ENCODE data around the gene FGF14. TPM values are rescaled to one million over a fixed set of nuclear protein-coding genes. Genes with fewer than 3 reads are reported as not detected.

The FGF14 gene
- polyA plus RNA-seq, 2 donors: 0.04 to 0.29 TPM

- no peaks in the 10 kb centered on the region for H3K27me3 ChIP-seq (ENCODE audit: control insufficient read depth in 1 of 2, insufficient read depth in 2 of 2, low read length in 2 of 2)
- whole genome bisulfite sequencing, 2 donors: 61 to 64% methylated on average over 2 of the region's 2 CpGs
- H3K9me3 ChIP-seq (ENCODE audit: control insufficient read depth in 2 of 2, insufficient read depth in 1 of 2, low read depth in 1 of 2, low read length in 1 of 2): no peaks in the 10 kb centered on the region
- H3K36me3 ChIP-seq (ENCODE audit: control insufficient read depth in 2 of 2, insufficient read depth in 2 of 2, low read length in 1 of 2): no peaks in the 10 kb centered on the region
- H3K4me3 ChIP-seq (ENCODE audit: low read depth in 1 of 2, low read length in 2 of 2): no peak overlapping the region
- H3K27ac ChIP-seq (ENCODE audit: low read depth in 2 of 2, low read length in 1 of 2): no peak overlapping the region
- H3K4me1 ChIP-seq (ENCODE audit: control insufficient read depth in 2 of 2, insufficient read depth in 2 of 2, low read length in 1 of 2): no peaks in the 10 kb centered on the region
Observed at GRCh38 chr13:101829484-101829883, 572.4 kb downstream of the FGF14 start.

DNA sequence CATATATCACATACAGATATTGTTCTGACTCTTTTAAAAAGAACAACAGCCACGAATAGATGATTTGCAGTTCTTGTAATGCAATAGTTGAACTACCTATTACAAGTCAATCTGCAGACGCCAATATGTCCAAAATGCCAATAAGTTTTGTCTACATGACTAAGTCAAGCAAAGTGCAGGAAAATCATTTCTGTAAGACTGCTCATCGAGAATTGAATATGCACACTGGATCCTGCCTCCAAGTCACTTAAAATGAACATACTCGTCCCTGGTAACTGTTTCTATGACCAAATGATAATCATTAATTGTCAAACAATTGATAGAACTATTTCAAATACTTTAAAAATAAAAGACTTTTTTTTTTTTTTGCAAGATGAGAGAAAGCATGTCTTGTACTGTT lies 573.7 kb downstream of the FGF14 start:
- Histone ChIP-seq H3K4me1 (ENCODE audit: control insufficient read depth in 2 of 2, insufficient read depth in 2 of 2, low read length in 1 of 2) (no peaks in the 10 kb centered on the region), H3K36me3 (ENCODE audit: control insufficient read depth in 2 of 2, insufficient read depth in 2 of 2, low read length in 1 of 2) (no peaks in the 10 kb centered on the region), H3K4me3 (ENCODE audit: low read depth in 1 of 2, low read length in 2 of 2) (no peak overlapping the region), H3K27me3 (ENCODE audit: control insufficient read depth in 1 of 2, insufficient read depth in 2 of 2, low read length in 2 of 2) (no peaks in the 10 kb centered on the region), H3K9me3 (ENCODE audit: control insufficient read depth in 2 of 2, insufficient read depth in 1 of 2, low read depth in 1 of 2, low read length in 1 of 2) (no peaks in the 10 kb centered on the region), H3K27ac (ENCODE audit: low read depth in 2 of 2, low read length in 1 of 2) (no peak overlapping the region)
- WGBS, 2 donors: 70 to 78% methylated on average over 4 of the region's 4 CpGs

- Histone ChIP-seq H3K4me1 (ENCODE audit: control insufficient read depth in 2 of 2, insufficient read depth in 2 of 2, low read length in 1 of 2) (no peaks in the 10 kb centered on the region), H3K27me3 (ENCODE audit: control insufficient read depth in 1 of 2, insufficient read depth in 2 of 2, low read length in 2 of 2) (no peaks in the 10 kb centered on the region), H3K36me3 (ENCODE audit: control insufficient read depth in 2 of 2, insufficient read depth in 2 of 2, low read length in 1 of 2) (no peaks in the 10 kb centered on the region), H3K4me3 (ENCODE audit: low read depth in 1 of 2, low read length in 2 of 2) (no peak overlapping the region), H3K27ac (ENCODE audit: low read depth in 2 of 2, low read length in 1 of 2) (no peak overlapping the region), H3K9me3 (ENCODE audit: control insufficient read depth in 2 of 2, insufficient read depth in 1 of 2, low read depth in 1 of 2, low read length in 1 of 2) (no peaks in the 10 kb centered on the region)
- WGBS, 2 donors: 81 to 85% methylated on average over 3 of the region's 3 CpGs
Observed at GRCh38 chr13:101817898-101818297, 584.0 kb downstream of the FGF14 start.

- no peaks in the 10 kb centered on the region for H3K36me3 ChIP-seq (ENCODE audit: control insufficient read depth in 2 of 2, insufficient read depth in 2 of 2, low read length in 1 of 2)
- no peak overlapping the region for H3K4me3 ChIP-seq (ENCODE audit: low read depth in 1 of 2, low read length in 2 of 2)
- WGBS, 2 donors: 59 to 75% methylated on average over 1 of the region's 1 CpG
- H3K9me3 ChIP-seq (ENCODE audit: control insufficient read depth in 2 of 2, insufficient read depth in 1 of 2, low read depth in 1 of 2, low read length in 1 of 2): no peaks in the 10 kb centered on the region
- H3K27me3 ChIP-seq (ENCODE audit: control insufficient read depth in 1 of 2, insufficient read depth in 2 of 2, low read length in 2 of 2): no peaks in the 10 kb centered on the region
- no peaks in the 10 kb centered on the region for H3K4me1 ChIP-seq (ENCODE audit: control insufficient read depth in 2 of 2, insufficient read depth in 2 of 2, low read length in 1 of 2)
- no peak overlapping the region for H3K27ac ChIP-seq (ENCODE audit: low read depth in 2 of 2, low read length in 1 of 2)
Observed at GRCh38 chr13:101811881-101812280, 590.0 kb downstream of the FGF14 start.

GRCh38 chr13:101811284-101811839 lies 590.5 kb downstream of the FGF14 start:
- Histone ChIP-seq H3K27ac (ENCODE audit: low read depth in 2 of 2, low read length in 1 of 2) (no peak overlapping the region), H3K4me1 (ENCODE audit: control insufficient read depth in 2 of 2, insufficient read depth in 2 of 2, low read length in 1 of 2) (no peaks in the 10 kb centered on the region), H3K4me3 (ENCODE audit: low read depth in 1 of 2, low read length in 2 of 2) (no peak overlapping the region), H3K9me3 (ENCODE audit: control insufficient read depth in 2 of 2, insufficient read depth in 1 of 2, low read depth in 1 of 2, low read length in 1 of 2) (no peaks in the 10 kb centered on the region), H3K36me3 (ENCODE audit: control insufficient read depth in 2 of 2, insufficient read depth in 2 of 2, low read length in 1 of 2) (no peaks in the 10 kb centered on the region), H3K27me3 (ENCODE audit: control insufficient read depth in 1 of 2, insufficient read depth in 2 of 2, low read length in 2 of 2) (no peaks in the 10 kb centered on the region)
- 60 to 68% methylated on average over 1 of the region's 1 CpG for WGBS, 2 donors

- Histone ChIP-seq H3K4me3 (ENCODE audit: low read depth in 1 of 2, low read length in 2 of 2) (no peak overlapping the region), H3K27me3 (ENCODE audit: control insufficient read depth in 1 of 2, insufficient read depth in 2 of 2, low read length in 2 of 2) (no peaks in the 10 kb centered on the region), H3K9me3 (ENCODE audit: control insufficient read depth in 2 of 2, insufficient read depth in 1 of 2, low read depth in 1 of 2, low read length in 1 of 2) (no peaks in the 10 kb centered on the region), H3K4me1 (ENCODE audit: control insufficient read depth in 2 of 2, insufficient read depth in 2 of 2, low read length in 1 of 2) (no peaks in the 10 kb centered on the region), H3K27ac (ENCODE audit: low read depth in 2 of 2, low read length in 1 of 2) (no peak overlapping the region), H3K36me3 (ENCODE audit: control insufficient read depth in 2 of 2, insufficient read depth in 2 of 2, low read length in 1 of 2) (no peaks in the 10 kb centered on the region)
- WGBS, 2 donors: 66% methylated on average over 4 of the region's 4 CpGs
Observed at GRCh38 chr13:101799196-101799595, 602.7 kb downstream of the FGF14 start.

DNA sequence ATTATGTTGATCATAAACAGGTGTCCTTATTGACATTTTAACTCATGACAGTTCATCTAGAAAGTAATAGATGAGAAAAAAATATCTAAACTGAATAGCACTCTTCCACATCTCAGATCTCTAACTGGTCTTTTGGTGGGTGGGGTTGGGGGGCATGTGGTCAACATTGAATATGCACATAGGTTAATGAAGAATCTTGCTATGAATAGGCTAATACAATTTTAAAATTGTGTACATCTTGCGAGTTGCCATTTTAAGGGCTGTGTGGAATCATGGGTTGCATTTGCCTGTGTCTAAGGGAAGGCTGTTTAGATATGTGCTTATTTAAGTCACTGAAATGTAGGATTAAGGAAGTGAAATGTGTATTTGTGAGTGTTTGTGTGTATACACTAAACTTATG lies 603.4 kb downstream of the FGF14 start:
- Histone ChIP-seq H3K4me3 (ENCODE audit: low read depth in 1 of 2, low read length in 2 of 2) (no peak overlapping the region), H3K27ac (ENCODE audit: low read depth in 2 of 2, low read length in 1 of 2) (no peak overlapping the region), H3K36me3 (ENCODE audit: control insufficient read depth in 2 of 2, insufficient read depth in 2 of 2, low read length in 1 of 2) (no peaks in the 10 kb centered on the region), H3K9me3 (ENCODE audit: control insufficient read depth in 2 of 2, insufficient read depth in 1 of 2, low read depth in 1 of 2, low read length in 1 of 2) (no peaks in the 10 kb centered on the region), H3K27me3 (ENCODE audit: control insufficient read depth in 1 of 2, insufficient read depth in 2 of 2, low read length in 2 of 2) (no peaks in the 10 kb centered on the region), H3K4me1 (ENCODE audit: control insufficient read depth in 2 of 2, insufficient read depth in 2 of 2, low read length in 1 of 2) (no peaks in the 10 kb centered on the region)
- 0 to 39% methylated on average over 1 of the region's 1 CpG for WGBS, 2 donors

- whole genome bisulfite sequencing, 2 donors: 66 to 74% methylated on average over 3 of the region's 3 CpGs
- no peaks in the 10 kb centered on the region for H3K4me1 ChIP-seq (ENCODE audit: control insufficient read depth in 2 of 2, insufficient read depth in 2 of 2, low read length in 1 of 2)
- no peaks in the 10 kb centered on the region for H3K36me3 ChIP-seq (ENCODE audit: control insufficient read depth in 2 of 2, insufficient read depth in 2 of 2, low read length in 1 of 2)
- H3K27ac ChIP-seq (ENCODE audit: low read depth in 2 of 2, low read length in 1 of 2): no peak overlapping the region
- H3K4me3 ChIP-seq (ENCODE audit: low read depth in 1 of 2, low read length in 2 of 2): no peak overlapping the region
- H3K9me3 ChIP-seq (ENCODE audit: control insufficient read depth in 2 of 2, insufficient read depth in 1 of 2, low read depth in 1 of 2, low read length in 1 of 2): no peaks in the 10 kb centered on the region
- no peaks in the 10 kb centered on the region for H3K27me3 ChIP-seq (ENCODE audit: control insufficient read depth in 1 of 2, insufficient read depth in 2 of 2, low read length in 2 of 2)
Observed at GRCh38 chr13:101795460-101795859, 606.4 kb downstream of the FGF14 start.

- Histone ChIP-seq H3K4me1 (ENCODE audit: control insufficient read depth in 2 of 2, insufficient read depth in 2 of 2, low read length in 1 of 2) (no peaks in the 10 kb centered on the region), H3K4me3 (ENCODE audit: low read depth in 1 of 2, low read length in 2 of 2) (no peak overlapping the region), H3K27me3 (ENCODE audit: control insufficient read depth in 1 of 2, insufficient read depth in 2 of 2, low read length in 2 of 2) (no peaks in the 10 kb centered on the region), H3K36me3 (ENCODE audit: control insufficient read depth in 2 of 2, insufficient read depth in 2 of 2, low read length in 1 of 2) (no peaks in the 10 kb centered on the region), H3K27ac (ENCODE audit: low read depth in 2 of 2, low read length in 1 of 2) (no peak overlapping the region), H3K9me3 (ENCODE audit: control insufficient read depth in 2 of 2, insufficient read depth in 1 of 2, low read depth in 1 of 2, low read length in 1 of 2) (no peaks in the 10 kb centered on the region)
- 57 to 59% methylated on average over 1 of the region's 1 CpG for WGBS, 2 donors
Observed at GRCh38 chr13:101795025-101795424, 606.8 kb downstream of the FGF14 start.

GRCh38 chr13:101792189-101792588 lies 609.7 kb downstream of the FGF14 start:
- 50 to 68% methylated on average over 1 of the region's 1 CpG for WGBS, 2 donors
- no peaks in the 10 kb centered on the region for H3K9me3 ChIP-seq (ENCODE audit: control insufficient read depth in 2 of 2, insufficient read depth in 1 of 2, low read depth in 1 of 2, low read length in 1 of 2)
- no peaks in the 10 kb centered on the region for H3K36me3 ChIP-seq (ENCODE audit: control insufficient read depth in 2 of 2, insufficient read depth in 2 of 2, low read length in 1 of 2)
- H3K27ac ChIP-seq (ENCODE audit: low read depth in 2 of 2, low read length in 1 of 2): no peak overlapping the region
- no peaks in the 10 kb centered on the region for H3K4me1 ChIP-seq (ENCODE audit: control insufficient read depth in 2 of 2, insufficient read depth in 2 of 2, low read length in 1 of 2)
- no peaks in the 10 kb centered on the region for H3K27me3 ChIP-seq (ENCODE audit: control insufficient read depth in 1 of 2, insufficient read depth in 2 of 2, low read length in 2 of 2)
- no peak overlapping the region for H3K4me3 ChIP-seq (ENCODE audit: low read depth in 1 of 2, low read length in 2 of 2)
